ENCODE data around the gene ZSCAN21. TPM values are rescaled to one million over a fixed set of nuclear protein-coding genes. Genes with fewer than 3 reads are reported as not detected.

The ZSCAN21 gene
- polyA plus RNA-seq, 2 of the 4 experiments (the other 2 are of a cell fraction), result 9.1 to 18.3 TPM

GRCh38 chr7:100035876-100036275, 13.7 kb upstream of the ZSCAN21 start:
- no peak for FAIRE-seq
- WGBS (ENCODE audit: missing lambda C conversion rate), result 94% methylated on average over 6 of the region's 6 CpGs

GRCh38 chr7:100038326-100038725, 11.2 kb upstream of the ZSCAN21 start:
- POLR2A ChIA-PET, result no interaction called here
- Histone ChIP-seq H3K27ac (no peak overlapping the region), H3K4me2 (no peak overlapping the region), H3K4me3 (no peak overlapping the region), H3K4me1 (peaks cover 9% of the 10 kb centered on the region; the same call in 2 of the 3 replicates), H3K9me3 (peaks cover 33% of the 10 kb centered on the region)
- DNase-seq (ENCODE audit: low read depth in 1 of 2, low spot score in 1 of 2), result no peak
- 95% methylated on average over 7 of the region's 7 CpGs for WGBS (ENCODE audit: missing lambda C conversion rate)
- CTCF ChIA-PET, result interaction anchor here (0.8 to 1.2 kb wide), 2 partner anchors 11 to 16 kb away, joined by 3 to 4 read pairs; partner anchors contain the start of gene ZSCAN21
- no peak for FAIRE-seq
- TF ChIP-seq PBX3 (IDR thresholded peaks at IDR 0.05) (no peak), PHF8 (IDR thresholded peaks at IDR 0.05; ENCODE audit: borderline replicate concordance, low read depth) (no peak), FOSL2 (IDR thresholded peaks at IDR 0.05) (no peak), FOSL2 (CRISPR knock-in tag; IDR thresholded peaks at IDR 0.05) (no peak), USF2 (IDR thresholded peaks at IDR 0.05) (no peak), RNF2 (IDR thresholded peaks at IDR 0.05; ENCODE audit: borderline replicate concordance, low read depth) (no peak), BHLHE40 (IDR thresholded peaks at IDR 0.05; ENCODE audit: low read depth, low read length) (no peak), MAZ (IDR thresholded peaks at IDR 0.05; ENCODE audit: borderline replicate concordance, low read depth, low read length) (no peak), ZSCAN20 (CRISPR knock-in tag; IDR thresholded peaks at IDR 0.05) (no peak), HOXB13 (CRISPR knock-in tag; IDR thresholded peaks at IDR 0.05; ENCODE audit: low read depth) (no peak), E2F6 (IDR thresholded peaks at IDR 0.05; ENCODE audit: borderline replicate concordance, low read depth) (no peak), HDAC2 (IDR thresholded peaks at IDR 0.05) (no peak), HEYL (CRISPR knock-in tag; IDR thresholded peaks at IDR 0.05) (no peak), CBX8 (IDR thresholded peaks at IDR 0.05) (no peak), HMGXB4 (CRISPR knock-in tag; IDR thresholded peaks at IDR 0.05; ENCODE audit: borderline replicate concordance) (no peak), CTCF (IDR thresholded peaks at IDR 0.05) (no peak), MYC (IDR thresholded peaks at IDR 0.05; ENCODE audit: borderline replicate concordance, low read length) (no peak), MAX (IDR thresholded peaks at IDR 0.05) (no peak), JUNB (IDR thresholded peaks at IDR 0.05) (no peak), MAFK (IDR thresholded peaks at IDR 0.05; ENCODE audit: partially characterized antibody) (no peak)
- no peak for ATAC-seq

More at GRCh38 chr7:100035876-100036275, 13.7 kb upstream of the ZSCAN21 start:
- TF ChIP-seq TP53 (CRISPR knock-in tag; IDR thresholded peaks at IDR 0.05) (no peak), BHLHE40 (IDR thresholded peaks at IDR 0.05; ENCODE audit: low read depth, low read length) (no peak), JUN (IDR thresholded peaks at IDR 0.05) (no peak), RNF2 (IDR thresholded peaks at IDR 0.05; ENCODE audit: borderline replicate concordance, low read depth) (no peak), ELK1 (IDR thresholded peaks at IDR 0.05; ENCODE audit: low read depth, low read length) (no peak), PHF8 (IDR thresholded peaks at IDR 0.05; ENCODE audit: borderline replicate concordance, low read depth) (no peak), JUNB (IDR thresholded peaks at IDR 0.05) (no peak), RCOR1 (IDR thresholded peaks at IDR 0.05; ENCODE audit: low read depth, low read length) (no peak), RFX5 (IDR thresholded peaks at IDR 0.05) (no peak), ZNF302 (CRISPR knock-in tag; IDR thresholded peaks at IDR 0.05) (no peak), CBX2 (IDR thresholded peaks at IDR 0.05; ENCODE audit: borderline replicate concordance, low read depth) (no peak), HEYL (CRISPR knock-in tag; IDR thresholded peaks at IDR 0.05) (no peak), POLR2AphosphoS2 (conservative IDR thresholded peaks at IDR 0.05; ENCODE audit: low read length) (no peak), EP300 (IDR thresholded peaks at IDR 0.05) (no peak), ZC3H11A (IDR thresholded peaks at IDR 0.05) (no peak), TFCP2L1 (CRISPR knock-in tag; IDR thresholded peaks at IDR 0.05) (no peak), NFE2L2 (conservative IDR thresholded peaks at IDR 0.05; ENCODE audit: low read length) (no peak)
- ATAC-seq (no peak), DNase-seq (ENCODE audit: low read depth in 1 of 2, low spot score in 1 of 2) (no peak)
- ChIA-PET CTCF (interaction anchor here (1.4 kb wide), 1 partner anchor 46 kb away, joined by 3 read pairs; no protein-coding TSS in a partner anchor), POLR2A (no interaction called here)
- H3K4me1 ChIP-seq, result peaks cover 9% of the 10 kb centered on the region; the same call in 2 of the 3 replicates
- no peak overlapping the region for H3K4me3 ChIP-seq
- H3K27ac ChIP-seq, result 0 out of 6 replicates have a peak overlapping the region, but pooled peaks of 1 of the 2 experiments have one; percentile 4
- H3K4me2 ChIP-seq, result no peak overlapping the region
- peaks cover 45% of the 10 kb centered on the region for H3K9me3 ChIP-seq
